HCT116 (cell line): ENCODE measurements around the gene C20orf141. TPM values are rescaled to one million over a fixed set of nuclear protein-coding genes. Genes with fewer than 3 reads are reported as not detected.

Experiments
- ATAC-seq: fragments of 200-7000 bp; cut with Tn5 transposase; 2 replicates; pipeline ENCODE4 v1.9.1; 2020; ENCODE audit warnings: mild to moderate bottlenecking, moderate library complexity
- BruUV-seq: library from RNA; stranded (reverse); fragments of 400-500 nt; replicated peaks from 2 replicates; lab custom pipeline; 2021; lab: Mats Ljungman, UMichigan
- CTCF ChIA-PET: fragments of 300-600 bp; sonication (Branson Sonifier 250); formaldehyde crosslinking; loops from one replicate; lab custom pipeline; 2021; ENCODE audit warnings: antibody characterized with exemption; lab: Charles Lee
- POLR2A ChIA-PET: fragments of 300-600, 350-600 bp; sonication (Branson Sonifier 250); formaldehyde crosslinking; loops from one replicate; lab custom pipeline; 2021; ENCODE audit warnings: antibody characterized with exemption; lab: Charles Lee
- RAD21 ChIA-PET, 2 experiments: fragments of 300-600 bp; sonication (Branson Sonifier 250); formaldehyde crosslinking; loops; one replicate each; lab custom pipeline; 2023; ENCODE audit warnings: low total read pairs in 2 of 2; ENCODE audit not compliant: uncharacterized antibody in 2 of 2, unreplicated experiment in 2 of 2, low non-redundant PET in 1 of 2; lab: Charles Lee
- DNase-seq: peaks from one replicate; pipeline ENCODE4 v3.0.0-alpha.2; 2010; ENCODE audit warnings: low read depth, low spot score
- H2AFZ ChIP-seq: fragments of 200-600 bp; shearing (Covaris generic), sonication (generic); 2 replicates; pipeline ENCODE4 v1.6.1; 2017; ENCODE audit warnings: low read depth, mixed run types, mixed read lengths, antibody characterized with exemption, low read length; ENCODE audit not compliant: poor library complexity, severe bottlenecking
- H3K27ac ChIP-seq: 2 replicates; pipeline ENCODE4 v1.5.1; 2012; ENCODE audit warnings: low read depth, low read length
- H3K27me3 ChIP-seq: fragments of 200-600 bp; sonication (generic); 2 replicates; pipeline ENCODE4 v1.6.1; 2016; ENCODE audit warnings: mixed run types, low read length, mixed read lengths; ENCODE audit not compliant: insufficient read depth
- H3K36me3 ChIP-seq, 2 experiments: fragments of 200-500 bp in 1 of 2; fragments of 200-600 bp in 1 of 2; sonication (Bioruptor generic) in 1 of 2; sonication (generic) in 1 of 2; 2 replicates each; pipeline versions ENCODE4 v1.5.1 to v1.6.1; 2014 to 2016; ENCODE audit warnings: low read length in 2 of 2, inconsistent platforms in 1 of 2, mixed read lengths in 1 of 2, mixed run types in 1 of 2; ENCODE audit not compliant: insufficient read depth in 2 of 2, control insufficient read depth in 1 of 2
- H3K4me1 ChIP-seq, 2 experiments: fragments of 200-600 bp in 1 of 2; sonication (generic) in 1 of 2; 2 replicates each; pipeline versions ENCODE4 v1.5.1 to v1.6.1; 2012 to 2017; ENCODE audit warnings: low read length in 2 of 2, inconsistent platforms in 1 of 2, mild to moderate bottlenecking in 1 of 2, mixed read lengths in 1 of 2, mixed run types in 1 of 2, moderate library complexity in 1 of 2; ENCODE audit not compliant: insufficient read depth in 2 of 2, control insufficient read depth in 1 of 2
- H3K4me2 ChIP-seq: fragments of 200-600 bp; sonication (generic); 2 replicates; pipeline ENCODE4 v1.6.1; 2017; ENCODE audit warnings: mixed run types, low read length, mixed read lengths
- H3K4me3 ChIP-seq, 2 experiments: fragments of 200-600 bp in 1 of 2; sonication (generic) in 1 of 2; replicated peaks in 1 of 2; 2 replicates each; pipeline ENCODE4 v1.5.1; 2011 to 2016; ENCODE audit warnings: low read length in 2 of 2, control low read depth in 1 of 2, low read depth in 1 of 2, mild to moderate bottlenecking in 1 of 2, mixed read lengths in 1 of 2, mixed run types in 1 of 2
- H3K79me2 ChIP-seq: fragments of 200-600 bp; sonication (generic); 2 replicates; pipeline ENCODE4 v1.6.1; 2017; ENCODE audit warnings: mild to moderate bottlenecking, mixed run types, low read length, moderate library complexity, mixed read lengths; ENCODE audit not compliant: insufficient read depth
- H3K9ac ChIP-seq: fragments of 200-600 bp; sonication (generic); 2 replicates; pipeline ENCODE4 v1.6.1; 2016; ENCODE audit warnings: low read length, mixed read lengths
- H3K9me2 ChIP-seq: fragments of 200-600 bp; sonication (generic), shearing (Covaris generic); 2 replicates; pipeline ENCODE4 v1.6.1; 2017; ENCODE audit warnings: mixed run types, mild to moderate bottlenecking, moderate library complexity; ENCODE audit not compliant: insufficient read depth
- H3K9me3 ChIP-seq, 2 experiments: fragments of 200-500 bp in 1 of 2; fragments of 200-600 bp in 1 of 2; sonication (Bioruptor generic) in 1 of 2; sonication (generic) in 1 of 2; 2 replicates each; pipeline ENCODE4 v1.6.1; 2014 to 2017; ENCODE audit warnings: low read length in 2 of 2, mixed read lengths in 2 of 2, inconsistent platforms in 1 of 2, low read depth in 1 of 2, mild to moderate bottlenecking in 1 of 2, mixed run types in 1 of 2, moderate library complexity in 1 of 2; ENCODE audit not compliant: control insufficient read depth in 1 of 2, insufficient read depth in 1 of 2
- H4K20me1 ChIP-seq: fragments of 200-600 bp; sonication (generic), shearing (Covaris generic); 2 replicates; pipeline ENCODE4 v1.6.1; 2017; ENCODE audit warnings: mixed run types, mild to moderate bottlenecking, moderate library complexity; ENCODE audit not compliant: insufficient read depth
- CBX3 ChIP-seq: IDR thresholded peaks from 2 replicates; pipeline ENCODE4 v1.6.1; 2012; ENCODE audit warnings: low read depth
- EGR1 ChIP-seq: IDR thresholded peaks from 2 replicates; pipeline ENCODE4 v1.6.1; 2012; ENCODE audit warnings: low read depth
- ELF1 ChIP-seq: IDR thresholded peaks from 2 replicates; pipeline ENCODE4 v1.6.1; 2012; ENCODE audit warnings: low read depth, borderline replicate concordance
- MAX ChIP-seq: IDR thresholded peaks from 2 replicates; pipeline ENCODE4 v1.6.1; 2012
- RAD21 ChIP-seq: IDR thresholded peaks from 2 replicates; pipeline ENCODE4 v1.6.1; 2012; ENCODE audit warnings: low read depth, mild to moderate bottlenecking
- REST ChIP-seq: IDR thresholded peaks from 2 replicates; pipeline ENCODE4 v1.6.1; 2012; ENCODE audit warnings: low read depth
- SRF ChIP-seq: IDR thresholded peaks from 2 replicates; pipeline ENCODE4 v1.6.1; 2012; ENCODE audit warnings: low read depth
- intact Hi-C: fragments of 100-400 bp; cut with micrococcal nuclease; formaldehyde crosslinking; loops from 2 replicates; pipeline ENCODE4 v1.10.0; 2022
- total RNA-seq: library from RNA; stranded (reverse); gene quantifications from one replicate; pipeline ENCODE4 v1.2.1, GENCODE V29; 2021; ENCODE audit not compliant: unreplicated experiment
- TF ChIP-seq, protein P1 (sequence below), 3 experiments: fragments of 200-600 bp in 1 of 3; sonication (generic) in 1 of 3; IDR thresholded peaks in 2 of 3; conservative IDR thresholded peaks in 1 of 3; 2 replicates each; pipeline ENCODE4 v1.5.1; 2012 to 2017; ENCODE audit warnings: low read depth in 2 of 3, low read length in 2 of 3, antibody characterized with exemption in 1 of 3, borderline replicate concordance in 1 of 3, control low read depth in 1 of 3, mild to moderate bottlenecking in 1 of 3, mixed read lengths in 1 of 3, mixed run types in 1 of 3, moderate library complexity in 1 of 3; ENCODE audit not compliant: insufficient read depth in 1 of 3

C20orf141 gene
- total RNA-seq, 1 experiment from 2014 or later: not detected

- TF ChIP-seq SRF (no peak), RAD21 (no peak), MAX (no peak), ELF1 (no peak)
- TF ChIP-seq, protein P1, sequence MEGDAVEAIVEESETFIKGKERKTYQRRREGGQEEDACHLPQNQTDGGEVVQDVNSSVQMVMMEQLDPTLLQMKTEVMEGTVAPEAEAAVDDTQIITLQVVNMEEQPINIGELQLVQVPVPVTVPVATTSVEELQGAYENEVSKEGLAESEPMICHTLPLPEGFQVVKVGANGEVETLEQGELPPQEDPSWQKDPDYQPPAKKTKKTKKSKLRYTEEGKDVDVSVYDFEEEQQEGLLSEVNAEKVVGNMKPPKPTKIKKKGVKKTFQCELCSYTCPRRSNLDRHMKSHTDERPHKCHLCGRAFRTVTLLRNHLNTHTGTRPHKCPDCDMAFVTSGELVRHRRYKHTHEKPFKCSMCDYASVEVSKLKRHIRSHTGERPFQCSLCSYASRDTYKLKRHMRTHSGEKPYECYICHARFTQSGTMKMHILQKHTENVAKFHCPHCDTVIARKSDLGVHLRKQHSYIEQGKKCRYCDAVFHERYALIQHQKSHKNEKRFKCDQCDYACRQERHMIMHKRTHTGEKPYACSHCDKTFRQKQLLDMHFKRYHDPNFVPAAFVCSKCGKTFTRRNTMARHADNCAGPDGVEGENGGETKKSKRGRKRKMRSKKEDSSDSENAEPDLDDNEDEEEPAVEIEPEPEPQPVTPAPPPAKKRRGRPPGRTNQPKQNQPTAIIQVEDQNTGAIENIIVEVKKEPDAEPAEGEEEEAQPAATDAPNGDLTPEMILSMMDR (IDR thresholded peaks at IDR 0.05 in 2 of 3, conservative IDR thresholded peaks at IDR 0.05 in 1 of 3; ENCODE audit: borderline replicate concordance in 1 of 3, insufficient read depth in 1 of 3, low read depth in 2 of 3, low read length in 2 of 3): no peak
Measured at GRCh38 chr20:2817341-2817726, 2.5 kb downstream of the C20orf141 start (continued).

DNA sequence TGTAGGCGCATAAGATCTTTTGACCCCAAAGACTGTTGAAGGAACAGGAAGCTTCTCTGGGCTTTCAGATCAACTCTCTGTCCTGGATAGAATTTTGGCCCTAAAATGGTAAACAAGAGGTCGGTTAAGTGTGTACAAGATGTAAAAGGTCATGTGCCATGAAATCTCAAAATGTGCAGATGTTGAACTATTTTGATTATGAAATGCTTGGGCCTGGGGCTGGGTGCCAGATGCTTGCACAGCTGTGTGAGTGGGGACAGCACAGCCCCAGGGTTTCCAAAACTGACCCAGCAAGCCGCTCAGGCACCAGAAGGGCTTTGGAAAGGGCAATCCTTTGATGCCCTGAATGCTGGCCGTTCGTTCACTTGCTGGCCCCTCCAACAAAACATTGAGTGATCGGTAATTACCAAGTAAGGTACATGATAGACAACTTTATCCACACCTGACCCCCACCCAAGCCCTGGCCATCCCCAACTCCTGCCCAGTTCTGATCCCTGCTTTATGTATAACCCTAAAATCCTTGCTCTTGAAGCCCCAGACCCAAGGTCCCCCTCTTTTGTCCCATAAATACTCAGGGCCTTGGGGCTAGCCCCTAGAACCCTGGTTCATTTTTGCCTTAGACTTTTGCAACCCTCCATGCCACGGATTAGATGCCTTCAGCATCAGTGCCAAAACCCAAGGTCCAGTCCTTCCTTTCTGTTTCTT is 3.3 kb downstream of the C20orf141 start:
- no peaks in the 10 kb centered on the region for H3K79me2 ChIP-seq
- H3K4me2 ChIP-seq: no peak overlapping the region
- H3K9me3 ChIP-seq: no peaks in the 10 kb centered on the region
- H3K9ac ChIP-seq: no peak overlapping the region
- no peaks in the 10 kb centered on the region for H3K9me2 ChIP-seq
- H3K4me1 ChIP-seq: peaks cover 3 to 20% of the 10 kb centered on the region in 2 experiments; a peak in 3 of 4 replicates
- no peaks in the 10 kb centered on the region for H3K36me3 ChIP-seq
- POLR2A ChIA-PET: no interaction called here
- peaks cover 3% of the 10 kb centered on the region; the same call in 1 of the 2 replicates for H3K27me3 ChIP-seq
- RAD21 ChIA-PET: no interaction called here
- CTCF ChIA-PET: no interaction called here
- no peak overlapping the region for H3K27ac ChIP-seq
- H4K20me1 ChIP-seq: no peaks in the 10 kb centered on the region
- intact Hi-C loops: no loop called here
- no peak overlapping the region for H3K4me3 ChIP-seq
- no peak for DNase-seq
- BruUV-seq: no TSS peak
- no peak overlapping the region for H2AFZ ChIP-seq
- TF ChIP-seq CBX3 (no peak), RAD21 (no peak), REST (no peak), EGR1 (no peak)
- no peak for ATAC-seq
